HG02973 (cell line): ENCODE measurements around the gene STXBP6.

Experiments used
- ATAC-seq: cut with Tn5 transposase; IDR thresholded peaks from one replicate; pipeline ENCODE4 v1.9.1; 2021; ENCODE audit warnings: moderate library complexity; ENCODE audit not compliant: unreplicated experiment

STXBP6 gene

GRCh38 chr14:25052921-25053320 is 3.0 kb upstream of the STXBP6 start:
- no peak for ATAC-seq

- no peak for ATAC-seq
Measured at GRCh38 chr14:25052385-25052784, 2.4 kb upstream of the STXBP6 start.

- no peak for ATAC-seq
Measured at GRCh38 chr14:25050269-25051150, 563 bp upstream of the STXBP6 start.

- no peak for ATAC-seq
Measured at GRCh38 chr14:25049093-25049567, 817 bp downstream of the STXBP6 start.

- no peak for ATAC-seq
Measured at GRCh38 chr14:25048170-25049016, 1.6 kb downstream of the STXBP6 start.

- ATAC-seq = no peak
Measured at GRCh38 chr14:25046301-25046943, 3.5 kb downstream of the STXBP6 start.

- ATAC-seq = no peak
Measured at GRCh38 chr14:25044106-25044698, 5.7 kb downstream of the STXBP6 start.

GRCh38 chr14:25042362-25043299 is 7.3 kb downstream of the STXBP6 start:
- no peak for ATAC-seq

- no peak for ATAC-seq
Measured at GRCh38 chr14:25041898-25042297, 8.0 kb downstream of the STXBP6 start.

GRCh38 chr14:25041484-25041883 is 8.5 kb downstream of the STXBP6 start:
- no peak for ATAC-seq

GRCh38 chr14:25039933-25040332 is 10.0 kb downstream of the STXBP6 start:
- ATAC-seq = no peak

- ATAC-seq = no peak
Measured at GRCh38 chr14:25038044-25038668, 11.8 kb downstream of the STXBP6 start.

- no peak for ATAC-seq
Measured at GRCh38 chr14:25037032-25037431, 12.9 kb downstream of the STXBP6 start.

- no peak for ATAC-seq
Measured at GRCh38 chr14:25034803-25035681, 14.9 kb downstream of the STXBP6 start.

GRCh38 chr14:25033358-25033757 is 16.6 kb downstream of the STXBP6 start:
- no peak for ATAC-seq

- no peak for ATAC-seq
Measured at GRCh38 chr14:25032092-25032784, 17.7 kb downstream of the STXBP6 start.

GRCh38 chr14:25026476-25027137 is 23.3 kb downstream of the STXBP6 start:
- ATAC-seq = no peak
